ENCODE data around the gene NKX1-2.

NKX1-2 gene

GRCh38 chr10:124415210-124415609 lies 34.6 kb downstream of the NKX1-2 start:
- DNase-seq (ENCODE audit: low spot score) = no peak

DNA sequence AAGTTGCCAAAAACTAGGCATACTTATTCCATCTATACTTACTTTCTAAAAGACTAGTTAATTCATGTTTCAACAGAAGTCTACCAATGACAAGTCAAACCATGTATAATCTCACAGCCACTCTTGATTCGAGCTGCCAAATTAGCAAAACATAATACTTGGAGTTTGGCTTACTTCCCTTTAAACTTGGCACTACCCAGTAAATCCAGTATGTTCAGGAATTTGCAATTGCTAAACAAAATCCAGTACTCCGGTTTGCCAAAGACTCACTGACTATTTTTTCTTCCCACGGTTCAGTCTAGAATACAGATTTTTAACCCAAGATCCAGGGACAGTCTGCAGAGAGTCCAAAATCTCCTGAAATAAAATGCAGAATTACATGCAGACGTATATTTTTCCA lies 35.8 kb downstream of the NKX1-2 start:
- DNase-seq (ENCODE audit: low spot score) = no peak

DNA sequence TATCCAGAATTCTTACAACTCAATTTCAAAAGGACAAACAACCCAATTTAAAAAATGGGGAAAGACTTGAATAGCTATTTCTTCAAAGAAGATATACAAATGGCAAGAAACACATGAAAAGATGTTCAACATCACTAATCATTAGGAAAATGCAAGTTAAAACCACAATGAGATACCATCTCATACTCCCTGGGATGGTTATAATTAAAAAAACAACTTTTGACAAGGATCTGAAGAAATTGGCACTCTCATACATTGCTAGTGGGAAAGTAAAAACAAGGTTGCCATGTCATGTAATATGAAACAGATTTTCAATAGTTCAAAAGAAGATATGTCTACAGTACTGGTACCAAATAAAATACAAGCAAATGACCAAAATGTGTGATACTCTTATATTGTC lies 40.1 kb downstream of the NKX1-2 start:
- no peak for DNase-seq (ENCODE audit: low spot score)

GRCh38 chr10:124408357-124408756 lies 41.5 kb downstream of the NKX1-2 start:
- no peak for DNase-seq (ENCODE audit: low spot score)

DNA sequence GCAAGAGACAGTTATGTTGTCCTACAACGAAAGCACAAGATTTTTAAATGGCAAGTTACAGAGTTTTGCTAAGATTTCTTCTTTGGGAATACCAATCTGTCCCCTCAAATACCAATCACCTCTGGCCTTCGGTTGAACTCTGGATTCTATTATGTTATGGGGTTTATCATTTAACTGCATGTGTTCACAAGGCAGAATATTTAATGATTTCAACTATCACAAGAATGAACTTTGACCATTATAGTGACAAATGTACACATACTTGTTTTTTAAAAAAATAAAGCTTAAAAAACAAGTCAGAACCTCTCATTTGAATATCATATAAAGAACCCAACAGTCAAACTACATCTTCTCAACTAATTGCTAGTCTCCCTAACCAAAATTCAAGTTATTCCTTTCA lies 42.4 kb downstream of the NKX1-2 start:
- no peak for DNase-seq (ENCODE audit: low spot score)

DNA sequence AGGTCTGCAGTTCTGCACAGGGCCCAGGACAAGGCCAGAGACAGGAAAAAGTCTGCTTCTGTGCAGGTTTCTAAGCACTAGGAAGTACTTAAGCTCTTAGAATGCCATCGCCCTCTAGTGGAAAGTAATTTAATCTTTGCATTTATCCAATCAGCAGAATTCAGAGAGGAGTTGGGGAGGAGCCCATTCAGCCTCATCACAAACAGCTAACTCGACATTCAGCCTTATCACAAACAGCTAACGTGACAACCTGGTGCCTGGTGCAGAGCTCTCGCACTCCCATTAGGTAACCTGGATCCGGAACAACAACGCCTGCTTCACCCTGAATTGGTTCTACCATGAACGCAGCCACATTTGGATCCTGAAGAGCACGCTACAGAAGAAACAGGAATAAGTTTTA lies 46.3 kb downstream of the NKX1-2 start:
- DNase-seq (ENCODE audit: low spot score) = peak; percentile 84

GRCh38 chr10:124402273-124402672 lies 47.6 kb downstream of the NKX1-2 start:
- DNase-seq (ENCODE audit: low spot score) = no peak

DNA sequence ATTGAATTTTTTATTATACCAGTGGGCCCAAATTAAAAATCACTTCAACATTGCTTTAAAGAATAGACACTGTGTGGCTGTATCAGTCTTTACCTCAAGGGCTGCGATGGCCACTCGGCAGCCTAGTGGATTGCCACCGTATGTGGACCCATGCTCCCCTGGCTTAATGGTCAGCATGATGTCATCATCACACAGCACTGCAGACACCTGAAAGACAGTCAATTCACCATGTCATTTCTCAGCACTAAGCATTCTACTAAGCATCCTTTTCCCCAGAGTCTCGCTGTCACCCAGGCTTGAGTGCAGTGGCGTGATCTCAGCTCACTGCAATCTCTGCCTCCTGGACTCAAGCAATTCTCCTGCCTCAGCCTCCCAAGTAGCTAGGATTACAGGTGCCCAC lies 48.2 kb downstream of the NKX1-2 start:
- DNase-seq (ENCODE audit: low spot score) = no peak
